Muscle of leg (tissue), 11 donors: ENCODE data around the gene FUBP3. TPM values are rescaled to one million over a fixed set of nuclear protein-coding genes. Genes with fewer than 3 reads are reported as not detected.

Experiments
- DNase-seq: peaks from one replicate; pipeline ENCODE4 v3.0.0; 2013
- H3K27ac ChIP-seq: one replicate; pipeline ENCODE4 v1.5.1; 2013; ENCODE audit warnings: mild to moderate bottlenecking, low read length, control low read depth
- H3K27me3 ChIP-seq: one replicate; pipeline ENCODE4 v1.6.1; 2013; ENCODE audit warnings: low read length; ENCODE audit not compliant: control insufficient read depth, insufficient read depth
- H3K36me3 ChIP-seq: one replicate; pipeline ENCODE4 v1.6.1; 2013; ENCODE audit warnings: low read length; ENCODE audit not compliant: control insufficient read depth, insufficient read depth
- H3K4me1 ChIP-seq: one replicate; pipeline ENCODE4 v1.6.1; 2013; ENCODE audit warnings: low read length; ENCODE audit not compliant: control insufficient read depth, insufficient read depth
- H3K4me3 ChIP-seq: one replicate; pipeline ENCODE4 v1.5.1; 2013; ENCODE audit warnings: low read length, control low read depth
- H3K9me3 ChIP-seq: replicated peaks from 2 replicates; pipeline ENCODE4 v1.6.1; 2013; ENCODE audit warnings: low read depth, low read length; ENCODE audit not compliant: control insufficient read depth
- WGBS: methylation state at CpG from one replicate; pipeline ENCODE4 v1.1.5; 2013; ENCODE audit warnings: missing lambda C conversion rate; ENCODE audit not compliant: insufficient coverage; 5-methylcytosine and 5-hydroxymethylcytosine counted together
- polyA plus RNA-seq, 8 donors: library from polyadenylated mRNA; unstranded; fragments of 120-200 nt; gene quantifications; one replicate each; pipeline versions ENCODE4 v1.2.1 to v1.2.3, GENCODE V29; 2013; ENCODE audit warnings: inconsistent platforms in 1 of 8, low replicate concordance in 1 of 8; ENCODE audit not compliant: insufficient read length in 8 of 8, insufficient read depth in 1 of 8
- total RNA-seq: library from RNA; stranded (reverse); fragments of 120-200 nt; gene quantifications from one replicate; pipeline ENCODE4 v1.2.4, GENCODE V29; 2013

Gene FUBP3
- total and polyA plus RNA-seq, 9 donors, result 27.4 to 51.2 (median 44.5) TPM

DNA sequence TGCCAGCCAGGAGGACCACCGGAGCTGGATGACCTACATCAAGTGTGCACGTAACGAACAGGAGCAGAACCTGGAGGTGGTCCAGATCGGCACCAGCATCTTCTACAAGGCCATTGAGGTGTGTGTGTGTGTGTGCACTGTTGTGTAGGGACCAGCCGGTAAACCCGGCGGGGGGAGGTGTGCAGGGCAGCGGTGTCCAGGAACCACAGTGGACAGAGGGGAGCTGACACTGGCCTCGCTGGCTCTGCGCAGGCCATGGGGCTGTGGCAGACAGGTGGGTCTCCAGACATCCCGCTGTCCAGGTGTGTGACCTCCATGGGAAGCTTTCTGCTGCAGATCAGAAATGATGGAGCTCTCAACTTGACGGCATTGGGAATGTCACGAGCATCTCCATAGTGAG lies 88.8 kb downstream of the FUBP3 start:
- no peak for DNase-seq
- no peaks in the 10 kb centered on the region for H3K9me3 ChIP-seq
- peaks cover 37% of the 10 kb centered on the region for H3K4me1 ChIP-seq
- 92% methylated on average over 13 of the region's 13 CpGs for WGBS
- peaks cover 65% of the 10 kb centered on the region for H3K27me3 ChIP-seq
- H3K27ac ChIP-seq, result no peak overlapping the region
- no peaks in the 10 kb centered on the region for H3K36me3 ChIP-seq
- no peak overlapping the region for H3K4me3 ChIP-seq

DNA sequence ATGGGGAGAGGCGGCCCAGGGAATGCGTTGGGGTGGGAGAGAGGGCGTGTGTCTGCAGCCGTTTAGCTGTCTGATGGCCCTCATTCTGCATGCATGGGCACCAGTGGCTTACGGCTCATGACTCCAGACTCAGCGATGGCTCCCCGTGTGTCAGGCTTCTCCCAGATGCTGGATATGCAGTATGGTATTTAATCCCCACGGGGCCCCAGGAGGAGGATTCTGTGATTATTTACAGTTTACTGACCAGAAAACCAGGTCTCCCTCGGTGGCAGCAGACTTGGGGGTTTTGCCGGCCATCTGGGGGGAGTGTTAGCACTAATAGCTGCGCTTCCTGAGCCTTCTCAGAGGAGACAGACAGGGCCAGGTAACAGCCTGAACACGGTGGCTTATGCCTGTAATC lies 89.3 kb downstream of the FUBP3 start:
- no peak for DNase-seq
- Histone ChIP-seq H3K36me3 (no peaks in the 10 kb centered on the region), H3K4me1 (peaks cover 38% of the 10 kb centered on the region), H3K9me3 (no peaks in the 10 kb centered on the region), H3K4me3 (no peak overlapping the region), H3K27ac (no peak overlapping the region), H3K27me3 (peaks cover 61% of the 10 kb centered on the region)
- 52% methylated on average over 11 of the region's 12 CpGs for WGBS

DNA sequence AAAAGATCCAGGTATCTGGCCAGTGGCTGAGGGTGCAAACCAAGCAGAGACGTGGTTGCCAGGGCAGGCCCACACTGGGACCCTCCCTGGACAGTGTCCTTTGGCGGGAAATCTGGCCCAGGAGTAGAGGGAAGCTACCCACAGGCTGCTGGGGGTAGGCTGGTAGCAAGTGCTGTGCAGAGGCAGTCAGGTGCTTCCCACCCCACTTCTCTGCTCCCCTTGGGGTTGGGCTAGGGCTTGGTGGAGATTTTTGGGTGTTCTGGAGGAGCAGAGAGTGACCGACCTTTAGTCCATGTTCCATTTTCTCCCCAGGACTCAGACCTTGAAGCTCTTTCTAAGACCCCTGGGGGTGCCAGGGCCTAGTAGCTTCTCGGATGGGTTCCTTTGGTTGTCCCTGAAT lies 90.6 kb downstream of the FUBP3 start:
- Histone ChIP-seq H3K27ac (no peak overlapping the region), H3K9me3 (no peaks in the 10 kb centered on the region), H3K36me3 (no peaks in the 10 kb centered on the region), H3K4me3 (no peak overlapping the region), H3K27me3 (peaks cover 48% of the 10 kb centered on the region), H3K4me1 (peaks cover 27% of the 10 kb centered on the region)
- no peak for DNase-seq
- 83% methylated on average over 2 of the region's 4 CpGs for WGBS

DNA sequence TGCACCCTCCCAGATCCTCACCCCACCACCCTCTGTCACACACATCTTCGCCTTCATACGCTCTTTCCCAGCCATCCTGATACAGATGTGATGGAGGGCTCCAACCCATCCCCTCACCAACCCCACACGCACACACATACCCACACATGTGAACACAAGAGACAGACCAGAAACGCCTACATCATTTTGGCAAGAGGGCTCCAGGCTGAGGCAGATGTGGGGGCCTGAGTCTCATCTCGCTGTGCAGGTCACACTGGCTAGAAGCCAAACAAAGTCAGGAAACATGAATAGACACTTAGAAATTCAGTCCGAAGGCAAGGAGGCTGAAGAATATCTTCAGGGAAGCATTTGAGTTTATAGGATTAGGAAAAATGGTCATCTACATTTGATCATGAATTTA lies 91.3 kb downstream of the FUBP3 start:
- no peak for DNase-seq
- Histone ChIP-seq H3K36me3 (no peaks in the 10 kb centered on the region), H3K4me3 (no peak overlapping the region), H3K4me1 (peaks cover 22% of the 10 kb centered on the region), H3K9me3 (no peaks in the 10 kb centered on the region), H3K27ac (no peak overlapping the region), H3K27me3 (peaks cover 41% of the 10 kb centered on the region)
- WGBS, result 30% methylated on average over 1 of the region's 6 CpGs

DNA sequence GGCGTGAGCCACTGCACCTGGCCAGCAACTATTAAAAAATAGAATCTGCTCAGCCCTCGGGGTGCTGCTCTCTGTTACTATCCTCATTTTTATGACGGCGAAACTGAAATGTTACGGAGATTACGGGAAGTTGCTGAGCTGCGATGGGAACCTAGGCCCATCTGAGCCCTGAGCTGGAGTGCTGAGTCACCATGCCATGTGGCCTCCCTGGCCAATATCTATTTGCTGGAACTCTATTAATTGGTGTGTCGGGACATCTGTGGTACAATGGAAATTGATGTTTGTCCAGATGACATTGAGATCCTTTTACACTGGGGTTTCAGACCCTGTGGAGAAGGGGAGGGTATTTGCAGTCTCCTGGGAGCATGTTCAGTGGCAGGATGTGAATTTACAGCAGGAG lies 93.1 kb downstream of the FUBP3 start:
- no peaks in the 10 kb centered on the region for H3K36me3 ChIP-seq
- peak overlapping the region; percentile 81 for H3K27ac ChIP-seq
- no peak overlapping the region for H3K4me3 ChIP-seq
- peaks cover 32% of the 10 kb centered on the region for H3K27me3 ChIP-seq
- DNase-seq, result peak; percentile 64
- H3K9me3 ChIP-seq, result no peaks in the 10 kb centered on the region
- 74% methylated on average over 8 of the region's 8 CpGs for WGBS
- peaks cover 12% of the 10 kb centered on the region for H3K4me1 ChIP-seq

DNA sequence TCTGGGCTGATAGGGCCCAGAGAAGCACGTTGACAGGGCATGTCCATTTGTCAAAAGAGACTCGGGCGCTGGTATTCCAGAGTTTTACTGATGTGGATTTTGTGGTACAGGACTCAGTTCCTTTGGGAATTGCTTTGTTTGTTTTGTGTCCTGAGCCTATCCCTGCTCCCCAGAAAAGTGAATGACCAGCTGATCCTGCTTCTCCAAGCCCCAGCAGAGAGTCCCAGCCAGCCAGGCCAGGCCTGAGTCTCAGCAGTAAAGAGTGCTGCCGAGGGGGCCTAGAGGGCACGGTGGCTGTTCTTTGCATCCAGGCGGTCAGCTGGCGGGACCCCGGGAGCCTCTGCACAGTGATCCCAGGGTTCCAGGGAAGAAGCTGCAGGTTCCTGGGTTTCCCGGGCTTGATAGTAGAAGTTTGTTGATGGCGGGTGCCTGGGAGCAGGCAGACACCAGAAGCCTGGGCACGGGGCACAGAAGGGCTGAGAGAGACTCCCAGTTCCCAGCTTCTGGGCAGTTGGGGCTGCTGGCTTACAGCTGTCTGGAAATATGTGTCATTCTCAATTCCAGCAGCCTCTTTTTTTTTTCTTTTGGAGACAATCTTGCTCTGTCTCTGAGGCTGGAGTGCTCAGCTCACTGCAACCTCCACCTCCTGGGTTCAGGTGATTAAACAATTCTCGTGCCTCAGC lies 93.7 kb downstream of the FUBP3 start:
- peak; percentile 43 for DNase-seq
- 71% methylated on average over 11 of the region's 12 CpGs for WGBS
- peaks cover 12% of the 10 kb centered on the region for H3K4me1 ChIP-seq
- H3K27me3 ChIP-seq, result peaks cover 31% of the 10 kb centered on the region
- H3K27ac ChIP-seq, result peak overlapping the region; percentile 81
- no peak overlapping the region for H3K4me3 ChIP-seq
- H3K9me3 ChIP-seq, result no peaks in the 10 kb centered on the region
- H3K36me3 ChIP-seq, result no peaks in the 10 kb centered on the region

DNA sequence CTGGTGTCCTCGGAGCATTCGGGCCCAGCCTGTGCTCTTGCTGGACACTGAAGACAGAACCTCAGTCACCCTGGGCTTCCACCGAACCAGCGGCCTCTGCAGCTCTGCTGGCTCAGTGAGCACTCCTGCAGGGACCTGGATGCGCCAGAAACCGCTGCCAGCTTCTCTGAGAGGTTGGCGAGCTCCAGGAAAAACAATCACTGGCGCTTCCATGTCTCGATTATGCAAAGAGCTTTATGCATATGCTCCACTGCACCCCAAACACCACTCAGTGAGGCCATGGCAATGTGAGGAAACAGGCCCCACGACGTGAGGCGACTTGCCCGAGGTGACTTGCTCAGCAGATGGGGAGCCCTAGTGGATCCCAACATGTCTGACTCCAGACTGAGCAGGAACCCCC lies 96.0 kb downstream of the FUBP3 start:
- no peak for DNase-seq
- Histone ChIP-seq H3K4me1 (peaks cover 12% of the 10 kb centered on the region), H3K27ac (no peak overlapping the region), H3K4me3 (no peak overlapping the region), H3K9me3 (no peaks in the 10 kb centered on the region), H3K27me3 (peaks cover 37% of the 10 kb centered on the region), H3K36me3 (no peaks in the 10 kb centered on the region)
- 94% methylated on average over 13 of the region's 13 CpGs for WGBS

DNA sequence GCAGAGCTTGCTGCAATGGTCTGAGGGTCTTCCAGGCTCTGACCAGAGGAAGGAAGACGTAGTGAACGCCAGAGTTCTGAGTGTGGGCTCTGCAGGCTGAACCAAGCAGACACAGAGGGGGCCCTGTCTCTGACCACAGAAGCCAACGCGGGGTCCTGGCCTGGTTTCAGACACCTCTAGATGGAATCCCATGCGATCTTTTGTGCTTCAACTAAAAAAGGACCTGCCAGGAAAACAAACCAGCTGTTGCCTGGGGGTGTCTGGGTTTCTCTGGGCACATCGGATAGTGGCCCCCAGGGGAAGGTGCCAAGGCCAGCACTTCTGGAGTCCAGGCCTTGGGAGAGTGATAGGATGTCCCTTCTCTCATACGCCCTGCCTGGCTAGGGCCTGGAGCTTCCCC lies 97.9 kb downstream of the FUBP3 start:
- Histone ChIP-seq H3K4me1 (peaks cover 20% of the 10 kb centered on the region), H3K9me3 (no peaks in the 10 kb centered on the region), H3K27me3 (peaks cover 49% of the 10 kb centered on the region), H3K27ac (no peak overlapping the region), H3K36me3 (no peaks in the 10 kb centered on the region), H3K4me3 (no peak overlapping the region)
- 58% methylated on average over 6 of the region's 7 CpGs for WGBS
- no peak for DNase-seq

DNA sequence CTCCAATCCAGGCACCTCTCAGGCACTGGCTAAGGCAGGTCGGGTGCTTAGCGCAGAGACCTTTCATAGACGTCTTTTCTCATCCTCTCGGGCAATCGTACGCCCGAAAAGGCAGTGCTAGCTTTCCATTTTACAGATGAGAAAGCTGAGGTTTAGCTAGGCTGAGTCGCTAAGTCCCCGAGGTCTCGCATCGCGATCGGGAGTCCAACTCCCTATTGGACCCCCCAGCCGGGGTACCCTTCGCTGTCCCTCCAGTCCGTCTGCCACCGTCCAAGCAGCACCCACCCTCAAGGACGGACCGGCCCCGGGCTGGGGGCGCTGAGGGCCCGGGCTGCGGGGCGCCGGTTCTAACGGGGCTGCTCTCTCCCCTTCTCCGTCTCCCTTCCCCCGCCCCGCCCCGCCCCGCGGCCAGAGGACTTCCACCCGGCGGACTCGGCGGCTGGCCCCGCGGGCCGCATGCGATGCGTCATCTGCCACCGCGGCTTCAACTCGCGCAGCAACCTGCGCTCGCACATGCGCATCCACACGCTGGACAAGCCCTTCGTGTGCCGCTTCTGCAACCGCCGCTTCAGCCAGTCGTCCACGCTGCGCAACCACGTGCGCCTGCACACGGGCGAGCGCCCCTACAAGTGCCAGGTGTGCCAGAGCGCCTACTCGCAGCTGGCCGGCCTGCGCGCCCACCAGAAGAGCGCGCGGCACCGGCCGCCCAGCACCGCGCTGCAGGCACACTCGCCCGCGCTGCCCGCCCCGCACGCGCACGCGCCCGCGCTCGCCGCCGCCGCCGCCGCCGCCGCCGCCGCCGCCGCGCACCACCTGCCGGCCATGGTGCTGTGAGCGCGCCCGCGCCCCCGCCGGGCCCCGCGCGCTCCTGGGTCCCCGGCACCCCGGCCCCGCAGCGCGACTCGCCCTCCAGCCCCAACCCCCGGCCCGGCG lies 101.7 kb downstream of the FUBP3 start:
- Histone ChIP-seq H3K27me3 (peaks cover 56% of the 10 kb centered on the region), H3K4me1 (peaks cover 12% of the 10 kb centered on the region), H3K36me3 (no peaks in the 10 kb centered on the region), H3K4me3 (peak overlapping the region; percentile 36), H3K9me3 (peaks cover 4% of the 10 kb centered on the region), H3K27ac (no peak overlapping the region)
- 2% methylated on average over 115 of the region's 116 CpGs for WGBS
- peak; percentile 74 for DNase-seq

DNA sequence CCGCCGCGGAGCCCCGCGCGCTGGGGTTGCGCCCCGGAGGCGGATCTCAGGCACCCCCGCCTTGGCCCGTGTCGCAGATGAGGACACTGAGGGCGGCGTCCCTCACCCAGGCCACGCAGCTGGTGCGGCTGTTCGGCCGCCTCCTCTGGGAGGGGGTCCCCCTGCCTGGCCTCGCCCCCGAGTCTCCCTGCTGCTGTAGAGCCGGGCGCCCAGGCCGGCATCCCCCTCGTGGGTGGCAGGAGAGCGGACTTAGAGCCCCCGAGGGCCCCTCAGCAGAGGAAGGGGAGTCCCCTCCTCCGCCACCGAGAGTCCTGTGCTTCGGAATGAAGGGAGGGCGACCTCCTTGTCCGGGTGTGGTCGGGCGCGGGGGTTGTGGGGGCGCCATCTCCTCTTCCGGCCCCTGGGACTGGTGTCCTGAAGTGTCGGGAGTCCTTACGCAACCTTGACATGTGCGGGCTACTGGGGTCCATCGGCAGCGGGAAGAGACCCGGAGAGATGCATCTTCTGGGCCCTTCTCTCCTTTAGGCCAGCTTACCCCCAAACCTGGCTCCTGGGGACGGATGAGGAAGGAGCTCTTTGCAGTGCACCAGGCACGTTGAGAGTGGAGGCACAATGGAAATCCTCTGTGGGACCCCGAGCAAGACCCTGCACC lies 102.5 kb downstream of the FUBP3 start:
- H3K36me3 ChIP-seq, result no peaks in the 10 kb centered on the region
- H3K4me3 ChIP-seq, result peak overlapping the region; percentile 34
- peaks cover 4% of the 10 kb centered on the region for H3K9me3 ChIP-seq
- DNase-seq, result no peak
- no peak overlapping the region for H3K27ac ChIP-seq
- peaks cover 12% of the 10 kb centered on the region for H3K4me1 ChIP-seq
- WGBS, result under 1% methylated on average over 38 of the region's 45 CpGs
- peaks cover 52% of the 10 kb centered on the region for H3K27me3 ChIP-seq
